H9 (cell line): Measurements from ENCODE around the gene LYPD4. TPM values are rescaled to one million over a fixed set of nuclear protein-coding genes. Genes with fewer than 3 reads are reported as not detected.

Source experiments
- DNase-seq: peaks from one replicate; pipeline ENCODE4 v3.0.0-alpha.2; 2017
- H2AFZ ChIP-seq: one replicate; pipeline ENCODE4 v1.6.1; 2013; ENCODE audit warnings: mild to moderate bottlenecking, low read length, control low read depth, moderate library complexity
- H2AK5ac ChIP-seq: 2 replicates; pipeline ENCODE4 v1.6.1; 2013; ENCODE audit warnings: low read length, control low read depth, mixed read lengths; ENCODE audit not compliant: insufficient read length
- H2BK120ac ChIP-seq: one replicate; pipeline ENCODE4 v1.6.1; 2013; ENCODE audit warnings: low read depth, mild to moderate bottlenecking, low read length, control low read depth, inconsistent platforms; ENCODE audit not compliant: poor library complexity, severe bottlenecking
- H2BK12ac ChIP-seq: 2 replicates; pipeline ENCODE4 v1.6.1; 2013; ENCODE audit warnings: low read length, control low read depth, mixed read lengths, low read depth; ENCODE audit not compliant: insufficient read length
- H2BK15ac ChIP-seq: 2 replicates; pipeline ENCODE4 v1.6.1; 2013; ENCODE audit warnings: low read depth, low read length, control low read depth
- H2BK20ac ChIP-seq: one replicate; pipeline ENCODE4 v1.6.1; 2013; ENCODE audit warnings: low read depth, mild to moderate bottlenecking, low read length, control low read depth, inconsistent platforms; ENCODE audit not compliant: poor library complexity, severe bottlenecking
- H2BK5ac ChIP-seq: 2 replicates; pipeline ENCODE4 v1.6.1; 2013; ENCODE audit warnings: low read length, control low read depth, mixed read lengths; ENCODE audit not compliant: insufficient read length
- H3K14ac ChIP-seq: 2 replicates; pipeline ENCODE4 v1.6.1; 2013; ENCODE audit warnings: low read length, control low read depth; ENCODE audit not compliant: insufficient read depth
- H3K18ac ChIP-seq: 2 replicates; pipeline ENCODE4 v1.6.1; 2013; ENCODE audit warnings: low read depth, mild to moderate bottlenecking, mixed read lengths, low read length, control low read depth; ENCODE audit not compliant: insufficient read length
- H3K23ac ChIP-seq: 2 replicates; pipeline ENCODE4 v1.6.1; 2013; ENCODE audit warnings: low read length, control low read depth, mixed read lengths, low read depth; ENCODE audit not compliant: insufficient read length
- H3K23me2 ChIP-seq: 2 replicates; pipeline ENCODE4 v1.6.1; 2013; ENCODE audit warnings: low read depth, mild to moderate bottlenecking, mixed read lengths, low read length, control low read depth; ENCODE audit not compliant: insufficient read length, poor library complexity, severe bottlenecking
- H3K27ac ChIP-seq: 2 replicates; pipeline ENCODE4 v1.5.1; 2013; ENCODE audit warnings: low read length, control low read depth, mixed read lengths, low read depth; ENCODE audit not compliant: insufficient read length
- H3K27me3 ChIP-seq: 2 replicates; pipeline ENCODE4 v1.6.1; 2013; ENCODE audit warnings: low read length, control low read depth, inconsistent platforms; ENCODE audit not compliant: insufficient read depth
- H3K4ac ChIP-seq: 2 replicates; pipeline ENCODE4 v1.6.1; 2013; ENCODE audit warnings: low read depth, mild to moderate bottlenecking, control low read depth, inconsistent platforms, low read length, moderate library complexity
- H3K4me1 ChIP-seq: 2 replicates; pipeline ENCODE4 v1.6.1; 2013; ENCODE audit warnings: low read length, control low read depth, inconsistent platforms; ENCODE audit not compliant: insufficient read depth
- H3K4me2 ChIP-seq: 2 replicates; pipeline ENCODE4 v1.6.1; 2013; ENCODE audit warnings: low read length, control low read depth, mixed read lengths; ENCODE audit not compliant: insufficient read length, insufficient read depth
- H3K56ac ChIP-seq: 2 replicates; pipeline ENCODE4 v1.6.1; 2013; ENCODE audit warnings: low read depth, mild to moderate bottlenecking, mixed read lengths, low read length, control low read depth; ENCODE audit not compliant: insufficient read length
- H3K79me1 ChIP-seq: 2 replicates; pipeline ENCODE4 v1.6.1; 2013; ENCODE audit warnings: low read depth, mild to moderate bottlenecking, moderate library complexity, low read length, control low read depth, inconsistent platforms; ENCODE audit not compliant: insufficient read depth, poor library complexity, severe bottlenecking
- H3K79me2 ChIP-seq: 2 replicates; pipeline ENCODE4 v1.6.1; 2013; ENCODE audit warnings: low read length, control low read depth, inconsistent platforms; ENCODE audit not compliant: insufficient read depth
- H3K9ac ChIP-seq: 2 replicates; pipeline ENCODE4 v1.6.1; 2013; ENCODE audit warnings: low read length, control low read depth, mixed read lengths; ENCODE audit not compliant: insufficient read length; ENCODE audit errors: extremely low read depth
- H3K9me3 ChIP-seq: one replicate; pipeline ENCODE4 v1.6.1; 2013; ENCODE audit warnings: low read depth, low read length, inconsistent platforms; ENCODE audit not compliant: control insufficient read depth
- H3T11ph ChIP-seq: one replicate; pipeline ENCODE4 v1.6.1; 2013; ENCODE audit warnings: mild to moderate bottlenecking, low read length, control low read depth, inconsistent platforms
- H4K20me1 ChIP-seq: one replicate; pipeline ENCODE4 v1.6.1; 2013; ENCODE audit not compliant: control insufficient read depth, insufficient read length, insufficient read depth
- H4K5ac ChIP-seq: 2 replicates; pipeline ENCODE4 v1.6.1; 2013; ENCODE audit warnings: low read depth, mild to moderate bottlenecking, mixed read lengths, low read length, control low read depth; ENCODE audit not compliant: insufficient read length
- H4K8ac ChIP-seq: replicated peaks from 2 replicates; pipeline ENCODE4 v1.6.1; 2013; ENCODE audit warnings: low read length, control low read depth, mixed read lengths, low read depth; ENCODE audit not compliant: insufficient read length
- H4K91ac ChIP-seq: 2 replicates; pipeline ENCODE4 v1.6.1; 2013; ENCODE audit warnings: low read depth, mild to moderate bottlenecking, moderate library complexity, mixed read lengths, low read length, control low read depth; ENCODE audit not compliant: insufficient read length
- H3K27ac Mint-ChIP-seq, 3 experiments: 2 replicates in 2 of 3; 3 replicates in 1 of 3; pipeline ENCODE4 v1.8.0; 2020 to 2021; ENCODE audit warnings: mixed read lengths in 3 of 3, mild to moderate bottlenecking in 1 of 3, moderate library complexity in 1 of 3
- H3K27me3 Mint-ChIP-seq: 2 replicates; pipeline ENCODE4 v1.8.0; 2021; ENCODE audit warnings: low read depth, mild to moderate bottlenecking, moderate library complexity, mixed read lengths
- H3K36me3 Mint-ChIP-seq, 3 experiments: 2 replicates in 2 of 3; 3 replicates in 1 of 3; pipeline ENCODE4 v1.8.0; 2020 to 2021; ENCODE audit warnings: low read depth in 3 of 3, mixed read lengths in 3 of 3; ENCODE audit not compliant: insufficient read depth in 1 of 3
- H3K4me1 Mint-ChIP-seq, 2 experiments: 2 replicates each; pipeline ENCODE4 v1.8.0; 2020; ENCODE audit warnings: mixed read lengths in 2 of 2
- H3K4me3 Mint-ChIP-seq, 2 experiments: 2 replicates in 1 of 2; 3 replicates in 1 of 2; pipeline ENCODE4 v1.8.0; 2020 to 2021; ENCODE audit warnings: mild to moderate bottlenecking in 2 of 2, mixed read lengths in 2 of 2, moderate library complexity in 1 of 2
- H3K9me3 Mint-ChIP-seq, 2 experiments: 2 replicates in 1 of 2; 3 replicates in 1 of 2; pipeline ENCODE4 v1.8.0; 2020; ENCODE audit warnings: mild to moderate bottlenecking in 2 of 2, mixed read lengths in 2 of 2, moderate library complexity in 1 of 2
- WGBS: extraction: QIAGEN DNeasy Blood & Tissue Kit; methylation state at CpG from one replicate; pipeline ENCODE4 v1.1.7; 2013; ENCODE audit warnings: missing lambda C conversion rate, low lambda C conversion rate, mixed read lengths; ENCODE audit not compliant: insufficient read length; ENCODE audit errors: extremely low coverage; 5-methylcytosine and 5-hydroxymethylcytosine counted together
- total RNA-seq: library from RNA; stranded (reverse); gene quantifications from 2 replicates; pipeline ENCODE4 v1.2.1, GENCODE V29; 2021
- TF ChIP-seq, protein P1 (sequence below): fragments of 200-600 bp; sonication (generic); conservative IDR thresholded peaks from 3 replicates; pipeline ENCODE4 v1.8.0; 2021; ENCODE audit warnings: antibody characterized with exemption, mild to moderate bottlenecking

LYPD4 gene
- total RNA-seq, 1 experiment from 2014 or later, result not detected

DNA sequence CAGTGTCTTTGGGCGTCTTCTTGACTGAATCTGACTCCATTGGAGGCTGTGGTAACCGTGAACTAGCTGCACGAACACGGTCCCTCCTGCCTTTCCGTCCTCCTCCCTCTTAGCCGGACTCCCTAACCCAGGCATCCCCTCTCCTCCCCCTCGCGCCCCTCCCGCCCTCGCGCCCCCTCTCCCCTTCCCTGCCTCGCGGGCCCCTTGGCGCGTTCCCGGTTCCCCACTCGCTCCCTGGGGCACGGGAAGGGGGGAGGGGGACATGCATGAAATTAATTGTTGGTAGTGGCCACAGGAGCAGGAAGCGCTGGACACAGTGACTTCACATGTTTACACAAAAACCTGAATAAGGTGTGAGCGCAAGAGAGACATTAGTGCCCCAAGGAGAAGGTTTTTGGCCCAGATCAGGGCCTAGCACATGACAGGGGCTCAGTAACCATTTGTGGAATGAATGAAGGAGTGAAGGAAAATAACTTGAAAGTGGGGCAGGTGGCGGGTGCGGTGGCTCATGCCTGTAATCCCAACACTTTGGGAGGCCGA is 638 bp upstream of the LYPD4 start:
- no peak overlapping the region for H3K14ac ChIP-seq
- H4K8ac ChIP-seq, result no peak overlapping the region
- H4K91ac ChIP-seq, result no peak overlapping the region
- no peak overlapping the region for H2BK15ac ChIP-seq
- H4K20me1 ChIP-seq, result no peaks in the 10 kb centered on the region
- no peaks in the 10 kb centered on the region for H3K79me2 ChIP-seq
- no CpG with 5 or more reads among the region's 23 CpGs for WGBS
- H2BK120ac ChIP-seq, result no peak overlapping the region
- H3K4me3 Mint-ChIP-seq, result no peak overlapping the region
- H3K4ac ChIP-seq, result no peak overlapping the region
- DNase-seq, result no peak
- no peak overlapping the region for H2AFZ ChIP-seq
- H3K4me2 ChIP-seq, result no peak overlapping the region
- no peaks in the 10 kb centered on the region for H3K79me1 ChIP-seq
- TF ChIP-seq, protein P1, sequence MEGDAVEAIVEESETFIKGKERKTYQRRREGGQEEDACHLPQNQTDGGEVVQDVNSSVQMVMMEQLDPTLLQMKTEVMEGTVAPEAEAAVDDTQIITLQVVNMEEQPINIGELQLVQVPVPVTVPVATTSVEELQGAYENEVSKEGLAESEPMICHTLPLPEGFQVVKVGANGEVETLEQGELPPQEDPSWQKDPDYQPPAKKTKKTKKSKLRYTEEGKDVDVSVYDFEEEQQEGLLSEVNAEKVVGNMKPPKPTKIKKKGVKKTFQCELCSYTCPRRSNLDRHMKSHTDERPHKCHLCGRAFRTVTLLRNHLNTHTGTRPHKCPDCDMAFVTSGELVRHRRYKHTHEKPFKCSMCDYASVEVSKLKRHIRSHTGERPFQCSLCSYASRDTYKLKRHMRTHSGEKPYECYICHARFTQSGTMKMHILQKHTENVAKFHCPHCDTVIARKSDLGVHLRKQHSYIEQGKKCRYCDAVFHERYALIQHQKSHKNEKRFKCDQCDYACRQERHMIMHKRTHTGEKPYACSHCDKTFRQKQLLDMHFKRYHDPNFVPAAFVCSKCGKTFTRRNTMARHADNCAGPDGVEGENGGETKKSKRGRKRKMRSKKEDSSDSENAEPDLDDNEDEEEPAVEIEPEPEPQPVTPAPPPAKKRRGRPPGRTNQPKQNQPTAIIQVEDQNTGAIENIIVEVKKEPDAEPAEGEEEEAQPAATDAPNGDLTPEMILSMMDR, result no peak
- no peaks in the 10 kb centered on the region for H3K23me2 ChIP-seq
- H3K23ac ChIP-seq, result no peak overlapping the region
- H3K27ac ChIP-seq, result no peak overlapping the region
- H3K4me1 ChIP-seq, result no peaks in the 10 kb centered on the region
- H3K56ac ChIP-seq, result no peak overlapping the region
- H2BK20ac ChIP-seq, result no peak overlapping the region
- no peak overlapping the region for H3T11ph ChIP-seq
- no peak overlapping the region for H2AK5ac ChIP-seq
- H3K27me3 ChIP-seq, result no peaks in the 10 kb centered on the region
- H3K27ac Mint-ChIP-seq, result no peak overlapping the region
- H2BK12ac ChIP-seq, result no peak overlapping the region
- peaks cover 0 to 6% (median 0%) of the 10 kb centered on the region in 3 experiments; a peak in 2 of 7 replicates for H3K36me3 Mint-ChIP-seq
- no peak overlapping the region for H3K9ac ChIP-seq
- H3K9me3 Mint-ChIP-seq, result peaks cover 9 to 72% of the 10 kb centered on the region in 2 experiments; a peak in 4 of 5 replicates
- H3K27me3 Mint-ChIP-seq, result peaks cover 19% of the 10 kb centered on the region
- H3K9me3 ChIP-seq, result no peaks in the 10 kb centered on the region
- no peaks in the 10 kb centered on the region for H3K4me1 Mint-ChIP-seq
- no peak overlapping the region for H4K5ac ChIP-seq
- no peak overlapping the region for H3K18ac ChIP-seq
- no peak overlapping the region for H2BK5ac ChIP-seq
